NCI-H2107 treated with DMSO at 0.1 percent for 48 hours (cell line): ENCODE measurements around the gene EDA.
"Not testable (repeated sequence)": the region's sequence is repeated elsewhere in the genome, so short reads cannot be mapped to it uniquely, and the experiment has no call there.

Source experiments
- DNase-seq: peaks from one replicate; lab custom pipeline; 2025; ENCODE audit not compliant: unreplicated experiment; lab: John Stamatoyannopoulos, UW

Gene EDA

DNA sequence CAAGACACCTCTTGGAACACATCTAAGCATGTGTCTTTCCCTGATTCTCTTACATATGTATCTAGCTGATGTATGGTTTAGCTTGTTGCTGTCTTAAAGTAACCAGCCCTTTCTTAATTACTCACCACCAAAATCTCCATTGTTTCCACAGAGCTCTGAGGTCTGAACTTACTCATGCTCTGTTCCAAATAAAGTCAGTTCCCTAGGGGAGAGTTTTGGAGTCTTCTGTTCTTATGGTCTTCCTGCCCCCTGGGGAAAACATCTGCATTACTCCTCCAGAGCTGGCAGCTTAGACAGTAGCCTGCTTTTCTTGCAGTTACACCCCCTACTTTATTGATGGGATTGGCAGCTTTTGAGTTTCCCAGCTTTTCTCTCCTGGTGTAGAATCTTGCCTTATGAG is 125.8 kb downstream of the EDA start:
- no peak for DNase-seq

DNA sequence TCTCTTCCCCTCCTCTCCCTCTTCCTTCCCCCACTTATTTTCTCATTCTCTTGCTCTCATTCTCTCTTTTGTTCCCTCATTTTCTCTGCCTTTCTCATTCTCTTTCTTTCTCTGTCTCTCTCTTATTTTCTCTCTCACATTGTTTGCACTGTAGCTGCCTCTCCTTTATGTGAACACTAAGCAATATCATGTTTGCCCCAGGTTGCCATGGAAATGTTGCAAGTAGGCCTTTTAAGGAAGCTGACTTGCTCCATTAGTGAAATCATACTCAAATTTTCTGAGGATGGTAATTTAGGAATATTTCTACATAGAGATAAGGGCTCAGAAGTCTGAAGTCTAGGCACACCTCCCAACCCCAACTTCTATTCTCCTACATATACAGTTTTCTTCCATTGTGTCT is 130.1 kb downstream of the EDA start:
- DNase-seq: no peak

DNA sequence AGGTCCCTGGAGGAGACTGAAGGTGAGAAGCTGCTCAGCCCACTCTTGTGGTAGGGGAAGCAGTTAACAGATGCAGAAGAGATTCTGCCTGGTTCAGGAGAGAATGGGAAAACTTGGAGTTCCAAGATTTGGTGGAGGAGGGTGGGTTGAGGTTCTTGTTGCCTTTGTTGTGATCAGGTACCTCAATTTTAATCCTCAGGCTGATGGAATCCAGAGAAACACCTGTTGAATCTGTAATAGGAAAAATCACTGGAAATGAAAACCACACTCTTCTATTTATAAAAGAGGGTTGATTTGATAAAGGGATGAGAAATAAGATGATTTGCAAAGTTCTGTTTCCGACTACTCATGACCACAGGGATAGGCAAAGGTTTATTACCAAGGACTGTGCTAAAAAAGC is 132.1 kb downstream of the EDA start:
- no peak for DNase-seq

DNA sequence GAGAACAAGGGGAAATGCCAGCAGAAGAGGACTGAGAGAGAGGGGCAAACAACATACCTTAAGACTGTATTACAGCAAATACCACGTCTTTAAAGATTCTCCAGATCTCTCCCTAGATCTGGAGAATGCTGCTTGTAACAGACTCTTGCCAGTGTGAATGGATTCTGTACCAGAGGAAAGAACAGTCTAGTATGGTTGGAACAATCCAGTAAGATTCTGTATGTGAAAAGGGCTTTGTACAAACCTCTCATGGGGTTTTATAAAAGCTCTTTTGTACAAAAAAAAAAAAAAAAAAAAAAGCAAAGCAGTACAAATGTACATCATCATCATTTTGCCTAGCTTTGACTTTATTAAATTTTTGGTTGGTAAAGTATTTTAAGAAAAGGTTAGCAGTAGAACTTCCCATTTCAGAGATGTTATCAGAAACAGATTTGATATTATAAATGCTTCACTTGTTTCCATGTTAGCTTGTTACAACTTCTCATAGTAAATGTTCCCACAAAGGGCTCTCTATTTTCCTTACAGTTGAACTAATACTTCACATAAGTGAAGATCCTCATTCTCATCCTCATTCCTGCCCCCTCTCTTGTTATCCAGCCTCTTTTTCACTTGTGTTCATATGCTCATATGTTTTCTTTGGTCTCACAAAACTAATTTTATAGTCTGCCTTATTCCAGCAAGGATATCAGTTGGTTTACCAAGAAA is 144.2 kb downstream of the EDA start:
- no peak for DNase-seq

DNA sequence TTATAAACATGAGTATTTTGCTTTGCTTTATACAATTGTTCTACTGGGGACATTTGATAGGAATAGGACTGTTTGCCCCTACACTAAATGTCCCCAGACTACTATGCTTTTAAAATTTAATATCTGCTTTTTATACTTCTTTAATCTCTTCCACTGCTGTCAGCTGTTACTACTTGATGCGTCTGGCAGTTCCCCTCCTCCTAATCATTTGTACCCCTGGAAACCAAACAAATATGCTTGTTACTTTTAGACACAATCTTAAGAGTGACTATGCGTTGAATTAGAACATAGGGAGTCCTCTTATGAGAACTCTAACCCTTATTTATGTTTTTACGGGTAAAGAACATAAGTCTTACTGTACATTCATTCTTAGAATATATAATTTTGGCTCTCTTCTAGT is 145.7 kb downstream of the EDA start:
- DNase-seq: no peak

DNA sequence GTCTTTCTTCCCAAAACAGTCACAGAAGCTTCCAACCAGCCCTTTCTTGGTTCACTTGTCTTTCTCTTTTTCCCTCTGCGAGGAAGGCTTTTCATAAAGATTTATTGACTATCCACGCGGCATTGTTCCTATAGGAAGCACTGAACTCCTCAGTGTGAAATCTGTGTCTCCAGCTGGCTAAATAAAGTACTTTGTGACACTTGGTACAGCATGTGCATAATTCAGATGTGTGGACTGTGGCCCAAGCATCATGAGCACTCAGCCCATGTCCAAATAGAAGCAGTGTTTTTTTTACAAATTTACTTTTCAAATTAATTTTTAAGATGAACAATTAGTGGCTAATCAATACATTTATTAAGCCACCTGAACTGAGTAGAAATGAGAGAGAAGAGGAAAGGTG is 146.4 kb downstream of the EDA start:
- DNase-seq: no peak

DNA sequence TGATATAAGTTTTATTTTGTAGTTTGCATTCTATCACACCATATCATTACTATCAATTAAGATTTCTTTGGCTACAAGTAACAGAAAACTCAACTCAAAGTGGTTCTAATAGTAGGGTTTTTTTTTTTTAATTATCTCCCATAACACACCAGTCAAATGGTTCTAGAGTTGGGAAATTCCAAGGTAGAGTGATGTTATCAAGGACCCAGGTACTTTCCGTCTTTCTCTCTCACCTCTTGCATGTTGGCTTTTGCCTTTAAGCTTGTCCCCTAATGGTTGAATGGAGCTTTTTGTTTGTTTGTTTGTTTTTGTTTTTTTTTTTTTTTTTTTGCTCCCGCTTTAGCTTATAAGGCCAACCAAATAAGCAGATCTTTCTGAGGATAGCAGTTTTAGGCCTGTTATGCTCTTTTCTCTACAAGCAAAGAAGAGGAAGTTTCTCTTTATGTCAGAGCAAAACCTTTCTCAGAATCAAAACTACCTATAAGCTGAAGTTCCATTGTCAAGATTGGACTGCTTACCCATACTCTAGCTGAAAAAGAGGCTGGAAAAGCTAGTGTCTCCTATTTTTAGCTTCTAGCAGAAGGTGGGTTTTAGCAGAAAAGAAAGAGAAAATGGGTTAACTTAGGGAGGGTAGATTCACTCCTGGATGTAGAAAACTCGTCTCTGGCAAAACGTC is 177.5 kb downstream of the EDA start:
- DNase-seq: no peak

DNA sequence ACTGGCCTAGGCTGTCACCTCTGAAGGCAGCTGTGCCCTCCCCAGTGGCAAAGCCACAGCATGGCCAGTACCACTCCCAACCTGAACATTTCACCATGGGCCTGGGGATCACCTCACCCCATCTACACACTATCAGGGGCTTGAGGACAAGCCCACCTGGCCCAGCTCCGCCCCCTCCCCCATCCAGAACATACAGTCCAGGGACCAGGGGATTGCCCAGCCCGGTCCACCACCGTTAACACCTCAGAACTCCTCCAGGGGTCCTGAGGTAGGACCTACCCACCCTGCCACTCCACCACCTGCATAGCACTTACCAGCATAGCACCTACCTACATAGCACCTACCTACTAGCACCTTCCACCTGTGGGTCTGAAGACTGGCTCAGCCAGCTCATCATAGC is 179.8 kb downstream of the EDA start:
- no peak for DNase-seq

DNA sequence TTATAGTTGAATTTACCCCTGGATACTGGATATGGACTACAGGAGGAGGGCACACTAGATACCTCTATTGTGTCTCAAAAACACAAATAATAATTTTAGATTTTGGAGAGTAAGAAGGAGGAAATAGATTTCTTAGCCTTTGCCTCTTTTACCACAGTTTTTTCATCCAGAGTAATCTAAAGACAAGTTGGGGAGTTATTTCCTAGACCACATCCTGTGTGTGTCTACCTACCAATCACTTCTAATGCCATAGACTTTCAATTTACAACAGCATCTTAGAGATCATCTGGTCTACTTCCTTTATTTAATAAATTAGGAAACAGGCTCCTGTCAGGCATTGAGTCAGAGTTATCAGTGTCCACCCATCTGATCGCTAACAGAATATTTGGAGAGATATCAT is 191.5 kb downstream of the EDA start:
- no peak for DNase-seq

DNA sequence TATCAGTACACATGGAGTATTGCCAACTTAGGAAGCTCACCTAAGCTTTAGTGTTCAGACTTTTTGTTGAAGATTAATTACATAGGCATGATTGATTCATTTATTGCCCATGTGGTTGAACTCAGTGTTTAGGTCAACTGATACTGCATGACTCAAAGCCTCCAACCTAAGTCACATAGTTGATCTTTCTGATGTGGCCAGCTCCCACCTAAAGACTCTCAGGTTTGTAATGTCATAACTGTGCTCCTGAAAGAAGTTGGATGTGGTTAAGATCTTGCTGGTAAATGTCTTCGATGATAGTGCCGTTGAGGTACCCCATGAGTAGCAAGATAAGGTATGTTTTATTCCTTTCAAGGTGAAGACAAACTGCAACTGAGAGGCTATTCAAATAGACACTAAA is 192.5 kb downstream of the EDA start:
- DNase-seq: no peak

DNA sequence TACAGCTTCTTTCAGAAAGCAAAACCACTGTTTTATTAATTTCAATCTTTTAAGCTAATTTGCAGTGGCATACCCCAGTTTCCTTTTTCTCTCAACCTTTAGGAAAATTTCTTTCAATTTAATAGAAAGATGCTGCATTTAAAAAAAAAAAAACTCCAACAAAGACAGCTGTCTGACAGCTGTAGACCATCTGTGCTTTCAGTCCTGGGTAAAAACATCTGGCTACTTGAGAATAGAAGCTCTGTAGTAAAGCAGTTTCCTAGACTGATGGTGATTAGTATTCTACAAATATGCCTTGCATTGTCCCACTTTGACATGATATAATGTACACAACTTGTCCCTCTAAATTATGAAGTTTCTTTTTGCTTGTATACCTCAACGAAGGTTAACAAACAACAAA is 197.8 kb downstream of the EDA start:
- no peak for DNase-seq

DNA sequence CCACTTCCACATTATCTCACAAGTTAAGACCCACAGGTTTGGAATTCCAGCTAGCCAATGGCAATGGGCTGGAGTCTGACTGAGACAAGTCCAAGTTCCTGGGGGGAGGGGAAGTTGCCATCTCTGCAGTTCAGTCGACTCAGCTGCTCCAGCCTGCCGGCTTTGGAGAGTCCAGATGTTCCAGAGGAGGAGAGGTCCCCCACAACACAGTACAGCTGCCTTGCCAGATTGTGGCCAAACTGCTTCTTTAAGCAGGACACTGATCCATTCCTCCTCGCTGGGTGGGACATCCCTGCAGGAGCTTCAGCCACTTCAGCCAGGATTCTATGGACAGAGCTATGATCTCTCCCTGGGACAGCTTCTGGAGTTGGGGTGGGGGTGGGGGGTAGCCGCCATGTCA is 199.2 kb downstream of the EDA start:
- no peak for DNase-seq

DNA sequence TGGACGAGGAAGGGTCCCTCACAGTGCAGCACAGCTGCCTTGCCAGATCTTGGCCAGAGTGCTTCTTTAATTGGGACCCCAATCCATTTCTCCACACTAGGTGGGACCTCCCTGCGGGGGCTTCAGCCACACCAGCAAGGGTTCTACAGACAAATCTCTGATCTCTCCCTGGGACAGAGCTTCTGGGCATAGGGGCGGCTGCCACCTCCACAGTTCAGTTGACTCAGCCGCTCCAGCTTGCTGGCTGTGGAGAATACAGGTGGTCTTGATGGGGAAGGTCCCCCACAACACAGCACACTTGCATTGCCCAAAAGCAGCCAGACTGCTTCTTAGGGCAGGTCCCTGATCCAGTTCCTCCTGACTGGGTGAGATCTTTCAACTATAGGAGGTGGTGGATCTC is 199.6 kb downstream of the EDA start:
- DNase-seq: no peak

DNA sequence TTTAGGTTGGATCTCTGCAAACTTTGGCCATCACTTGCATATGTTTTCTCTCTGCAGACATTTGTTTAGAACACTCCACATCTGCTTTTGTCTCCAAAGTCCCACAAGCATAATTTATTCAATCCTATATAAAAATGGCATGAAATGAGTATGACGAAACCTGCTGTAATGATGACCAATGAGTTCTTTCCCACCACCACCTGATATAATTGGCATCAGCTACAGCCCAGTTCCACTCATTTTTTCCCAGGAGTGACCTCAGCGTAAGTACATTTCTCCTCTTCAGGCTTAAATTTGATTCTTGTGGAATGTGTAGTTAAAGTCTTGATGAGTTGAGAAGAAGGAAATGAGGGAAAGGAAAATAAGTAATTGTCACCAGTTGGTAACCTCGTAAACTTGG is 228.7 kb downstream of the EDA start:
- no peak for DNase-seq

DNA sequence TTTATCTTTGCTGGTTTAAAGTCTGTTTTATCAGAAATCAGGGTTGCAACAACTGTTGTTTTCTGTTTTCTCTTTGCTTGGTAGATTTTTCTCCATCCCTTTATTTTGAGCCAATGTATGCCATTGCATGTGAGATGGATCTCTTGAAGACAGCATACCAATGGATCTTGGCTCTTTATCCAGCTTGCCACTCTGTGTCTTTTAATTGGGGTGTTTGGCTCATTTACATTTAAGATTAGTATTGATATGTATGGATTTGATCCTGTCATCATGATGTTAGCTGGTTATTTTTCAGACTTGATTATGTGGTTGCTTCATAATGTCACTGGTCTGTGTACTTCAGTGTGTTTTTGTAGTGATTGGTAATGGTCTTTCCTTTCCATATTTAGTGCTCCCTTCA is 244.1 kb downstream of the EDA start:
- not testable (repeated sequence) for DNase-seq

DNA sequence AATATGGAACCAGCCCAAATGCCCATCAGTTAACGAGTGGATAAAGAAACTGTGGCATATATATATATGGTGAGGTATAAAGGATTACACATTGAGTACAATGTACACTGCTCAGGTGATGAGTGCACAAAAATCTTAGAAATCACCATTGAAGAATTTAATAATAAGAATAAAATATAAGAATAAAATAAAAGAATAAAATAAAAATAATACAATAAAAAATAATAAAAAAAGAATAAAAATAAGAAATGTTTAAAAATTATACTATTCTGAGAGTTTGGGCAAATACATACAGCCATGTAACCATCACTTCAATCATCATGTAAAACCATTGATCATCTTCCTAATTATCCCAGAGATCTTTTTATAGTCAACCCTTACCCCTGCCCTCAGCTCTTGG is 260.3 kb downstream of the EDA start:
- DNase-seq: no peak

DNA sequence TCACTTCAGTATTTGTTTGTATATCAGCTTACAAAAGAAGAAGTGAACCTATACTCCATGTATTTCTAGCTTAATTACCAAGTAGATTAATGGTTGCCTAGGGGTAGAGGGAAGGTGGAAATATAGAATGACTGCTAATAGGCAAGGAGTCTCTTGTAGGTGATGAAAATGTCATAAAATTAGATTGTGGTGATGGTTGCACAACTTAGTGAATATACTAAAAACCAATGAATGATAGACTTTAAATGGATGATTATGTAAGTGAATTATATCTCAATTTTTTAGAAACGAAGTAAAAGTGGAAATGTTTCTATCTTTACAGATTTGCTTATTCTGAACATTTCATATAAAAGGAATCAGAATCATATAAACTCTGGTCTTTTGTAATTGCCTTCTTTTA is 268.3 kb downstream of the EDA start:
- no peak for DNase-seq

DNA sequence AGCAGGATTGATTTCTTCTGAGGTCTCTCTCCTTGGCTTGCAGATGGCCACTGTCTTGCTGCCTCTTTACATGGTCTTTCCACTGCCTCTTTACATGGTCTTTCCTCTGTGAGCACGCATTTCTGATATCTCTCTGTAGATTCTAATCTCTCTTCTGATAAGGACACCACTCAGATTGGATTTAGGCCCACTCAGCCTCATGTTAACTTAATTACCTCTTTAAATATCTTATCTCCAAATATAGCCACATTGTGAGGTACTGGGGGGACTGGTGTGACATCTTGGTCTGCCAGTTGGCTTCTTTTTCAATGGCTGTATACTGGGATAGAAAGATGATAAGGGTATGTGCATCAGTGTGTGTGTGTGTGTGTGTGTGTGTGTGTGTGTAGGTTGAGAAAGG is 280.1 kb downstream of the EDA start:
- DNase-seq: no peak

DNA sequence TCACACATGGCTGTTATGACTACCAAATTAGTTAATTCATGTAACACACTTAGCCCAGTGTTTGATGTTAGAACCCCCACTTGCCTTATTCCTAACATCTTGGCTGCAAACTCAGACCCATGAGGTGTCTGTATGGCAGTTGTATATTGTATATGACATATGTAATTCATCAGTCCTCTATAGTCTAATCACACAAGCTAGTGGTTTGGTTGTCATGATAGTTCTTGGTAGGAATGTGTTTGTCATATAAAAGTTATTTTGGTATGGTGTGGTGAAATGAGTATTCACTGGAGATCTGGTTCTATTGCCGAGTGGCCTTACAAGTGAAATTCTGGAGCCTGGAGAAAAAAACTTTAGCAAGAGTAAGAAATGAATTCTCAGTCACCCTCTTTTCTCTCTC is 284.6 kb downstream of the EDA start:
- no peak for DNase-seq

DNA sequence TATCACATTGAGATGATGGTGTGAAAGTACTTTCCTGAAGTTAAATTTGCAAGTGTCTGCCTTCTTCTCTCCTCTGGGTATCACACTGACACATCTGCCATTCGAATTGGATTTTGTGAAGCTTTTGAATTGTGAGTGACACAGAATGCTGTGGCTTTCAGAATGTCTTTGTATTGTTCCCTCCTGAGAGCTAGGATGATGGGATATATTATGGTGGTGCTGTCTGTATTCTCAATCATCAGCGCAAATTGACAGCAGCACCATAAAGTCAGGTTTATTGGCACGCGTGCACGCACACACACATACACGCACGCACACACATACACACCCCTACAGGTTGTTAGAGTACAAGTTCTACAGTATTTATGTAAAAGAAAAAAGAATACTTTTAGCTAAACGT is 290.5 kb downstream of the EDA start:
- no peak for DNase-seq

DNA sequence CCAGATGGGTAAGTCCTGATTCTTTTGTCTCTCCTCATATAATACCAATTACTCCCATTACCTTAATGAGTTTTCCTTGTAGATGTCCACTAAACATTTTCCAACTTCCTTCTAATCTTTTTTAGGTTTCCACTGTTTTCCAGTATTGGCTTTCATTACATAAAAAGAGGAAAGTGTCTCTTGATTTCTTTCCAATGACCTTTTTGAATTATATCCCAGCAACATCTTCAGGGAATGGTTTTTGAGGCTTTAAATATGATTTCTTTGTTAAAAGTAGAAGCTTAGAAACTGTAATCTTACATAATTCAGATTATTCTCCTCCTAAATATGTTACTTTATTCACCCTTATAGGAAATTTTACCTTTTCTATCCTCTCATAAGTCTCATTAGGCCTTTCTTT is 298.9 kb downstream of the EDA start:
- no peak for DNase-seq

DNA sequence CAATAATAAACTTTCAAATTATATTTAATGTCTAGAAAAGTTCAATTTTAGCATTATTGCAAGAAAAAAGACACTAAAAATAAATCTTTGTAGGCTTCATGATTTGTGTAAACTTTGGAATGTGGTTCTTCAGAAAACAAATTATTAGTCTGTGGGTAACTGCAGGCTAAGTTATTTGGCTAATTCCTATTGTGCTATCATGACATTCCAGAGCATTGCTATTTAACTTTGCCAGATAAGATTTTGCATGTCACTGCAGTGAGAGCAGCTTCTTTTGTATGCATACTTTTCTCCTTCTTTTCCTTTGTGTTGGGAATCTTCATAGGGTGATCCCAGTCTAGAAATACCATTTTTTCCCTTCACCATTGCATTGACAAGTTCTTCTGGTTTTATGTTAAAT is 303.8 kb downstream of the EDA start:
- DNase-seq: no peak

DNA sequence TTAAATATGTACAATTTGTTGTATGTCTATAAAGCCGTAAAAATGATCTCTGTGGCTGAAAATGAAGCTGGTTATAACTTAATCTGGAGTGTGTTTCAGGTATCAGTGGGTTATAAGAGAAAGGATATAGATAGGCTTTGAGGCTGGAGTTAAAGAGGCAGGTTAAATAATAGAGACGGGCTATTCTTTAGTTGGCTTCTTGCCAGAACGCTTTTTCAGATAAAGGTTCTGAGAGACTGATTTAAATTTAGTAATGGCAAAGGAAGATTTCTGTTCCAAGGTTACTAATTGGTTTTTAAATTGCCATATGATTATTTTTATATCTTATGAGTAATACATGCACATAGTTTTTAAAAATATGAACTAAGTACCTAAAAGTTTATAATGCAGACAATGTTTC is 316.4 kb downstream of the EDA start:
- no peak for DNase-seq
